DND-41 (cell line): Measurements from ENCODE around the gene SUN1.

Source experiments
- ATAC-seq: fragments of 200-7000 bp; cut with Tn5 transposase; 3 replicates; pipeline ENCODE4 v1.9.1; 2021; ENCODE audit warnings: low read depth; ENCODE audit not compliant: insufficient read depth
- DNase-seq: peaks from one replicate; pipeline ENCODE4 v3.0.0-alpha.2; 2020
- H2AFZ ChIP-seq: 2 replicates; pipeline ENCODE4 v1.6.0; 2012; ENCODE audit warnings: low read depth, low read length
- H3K27ac ChIP-seq: 2 replicates; pipeline ENCODE4 v1.5.1; 2012; ENCODE audit warnings: low read length, inconsistent platforms
- H3K27me3 ChIP-seq: fragments of 200-600 bp; sonication (generic); 2 replicates; pipeline ENCODE4 v1.6.0; 2012; ENCODE audit warnings: low read length, mild to moderate bottlenecking, inconsistent platforms; ENCODE audit not compliant: insufficient read depth, poor library complexity
- H3K36me3 ChIP-seq: 2 replicates; pipeline ENCODE4 v1.5.1; 2012; ENCODE audit warnings: low read length, inconsistent platforms; ENCODE audit not compliant: insufficient read depth
- H3K4me1 ChIP-seq: 2 replicates; pipeline ENCODE4 v1.5.1; 2012; ENCODE audit warnings: mild to moderate bottlenecking, low read length; ENCODE audit not compliant: insufficient read depth
- H3K4me2 ChIP-seq: 2 replicates; pipeline ENCODE4 v1.6.0; 2012; ENCODE audit warnings: mild to moderate bottlenecking, moderate library complexity, low read length, inconsistent platforms; ENCODE audit not compliant: insufficient read depth
- H3K4me3 ChIP-seq, 2 experiments: fragments of 200-600 bp in 1 of 2; shearing (Covaris generic) in 1 of 2; 2 replicates each; pipeline ENCODE4 v1.5.1; 2012 to 2016; ENCODE audit warnings: inconsistent platforms in 2 of 2, low read length in 2 of 2, mild to moderate bottlenecking in 2 of 2, low read depth in 1 of 2, moderate library complexity in 1 of 2
- H3K79me2 ChIP-seq: 2 replicates; pipeline ENCODE4 v1.6.0; 2012; ENCODE audit warnings: low read length, inconsistent platforms; ENCODE audit not compliant: insufficient read depth
- H3K9ac ChIP-seq: 2 replicates; pipeline ENCODE4 v1.6.0; 2012; ENCODE audit warnings: low read depth, mild to moderate bottlenecking, inconsistent platforms, low read length, moderate library complexity
- H3K9me3 ChIP-seq: 2 replicates; pipeline ENCODE4 v1.5.1; 2012; ENCODE audit warnings: low read length, moderate library complexity, mild to moderate bottlenecking, inconsistent platforms; ENCODE audit not compliant: insufficient read depth, severe bottlenecking
- H4K20me1 ChIP-seq: 2 replicates; pipeline ENCODE4 v1.6.0; 2012; ENCODE audit warnings: low read length; ENCODE audit not compliant: insufficient read depth
- CTCF ChIP-seq: IDR thresholded peaks from 2 replicates; pipeline ENCODE4 v1.5.1; 2012; ENCODE audit warnings: borderline replicate concordance, low read length, moderate library complexity, mild to moderate bottlenecking; ENCODE audit not compliant: poor library complexity, severe bottlenecking; ENCODE audit errors: extremely low read depth
- EZH2 ChIP-seq: IDR thresholded peaks from 3 replicates; pipeline ENCODE4 v1.6.1; 2012; ENCODE audit warnings: borderline replicate concordance, low read depth, mild to moderate bottlenecking, moderate library complexity, low read length, inconsistent platforms; ENCODE audit not compliant: severe bottlenecking

The SUN1 gene

GRCh38 chr7:894927-895450, 62.7 kb downstream of the SUN1 start:
- Histone ChIP-seq H3K27ac (no peak overlapping the region), H3K36me3 (peaks cover 78% of the 10 kb centered on the region), H3K9me3 (no peaks in the 10 kb centered on the region), H3K4me3 (no peak overlapping the region), H3K27me3 (no peaks in the 10 kb centered on the region), H3K4me1 (no peaks in the 10 kb centered on the region), H3K4me2 (no peak overlapping the region), H3K79me2 (0 out of 2 replicates have a peak, but pooled peaks cover 2% of the 10 kb centered on the region), H2AFZ (no peak overlapping the region), H4K20me1 (peaks cover 59% of the 10 kb centered on the region), H3K9ac (no peak overlapping the region)
- no peak for ATAC-seq
- no peak for DNase-seq
- TF ChIP-seq CTCF = no peak
- TF ChIP-seq EZH2 = no peak

- Histone ChIP-seq H3K9ac (no peak overlapping the region), H2AFZ (no peak overlapping the region), H3K27me3 (no peaks in the 10 kb centered on the region), H3K36me3 (peaks cover 75% of the 10 kb centered on the region), H3K4me1 (no peaks in the 10 kb centered on the region), H3K4me3 (no peak overlapping the region), H3K79me2 (0 out of 2 replicates have a peak, but pooled peaks cover 2% of the 10 kb centered on the region), H4K20me1 (peaks cover 57% of the 10 kb centered on the region), H3K27ac (no peak overlapping the region), H3K4me2 (no peak overlapping the region), H3K9me3 (no peaks in the 10 kb centered on the region)
- TF ChIP-seq EZH2 = no peak
- TF ChIP-seq CTCF = no peak
- DNase-seq (no peak), ATAC-seq (no peak)
Observed at GRCh38 chr7:895451-896052, 63.3 kb downstream of the SUN1 start.

GRCh38 chr7:896346-897075, 64.2 kb downstream of the SUN1 start:
- no peak overlapping the region for H3K27ac ChIP-seq
- H3K36me3 ChIP-seq = peaks cover 65% of the 10 kb centered on the region
- H3K4me3 ChIP-seq = no peak overlapping the region
- H4K20me1 ChIP-seq = peaks cover 53% of the 10 kb centered on the region
- H2AFZ ChIP-seq = no peak overlapping the region
- H3K9me3 ChIP-seq = no peaks in the 10 kb centered on the region
- DNase-seq = no peak
- no peaks in the 10 kb centered on the region for H3K79me2 ChIP-seq
- no peaks in the 10 kb centered on the region for H3K4me1 ChIP-seq
- no peaks in the 10 kb centered on the region for H3K27me3 ChIP-seq
- H3K4me2 ChIP-seq = no peak overlapping the region
- no peak overlapping the region for H3K9ac ChIP-seq
- ATAC-seq = no peak
- TF ChIP-seq EZH2 (no peak), CTCF (no peak)
